Esophagus (tissue), 2 donors: ENCODE results near the gene TANGO6. TPM values are rescaled to one million over a fixed set of nuclear protein-coding genes. Genes with fewer than 3 reads are reported as not detected.
"Not testable (repeated sequence)": the region's sequence is repeated elsewhere in the genome, so short reads cannot be mapped to it uniquely, and the experiment has no call there.

ENCODE experiments used
- H3K27ac ChIP-seq, 2 donors: one replicate each; pipeline ENCODE4 v1.5.1; 2013; ENCODE audit warnings: low read depth in 2 of 2, mild to moderate bottlenecking in 2 of 2, inconsistent platforms in 1 of 2, low read length in 1 of 2, moderate library complexity in 1 of 2
- H3K27me3 ChIP-seq, 2 donors: one replicate each; pipeline ENCODE4 v1.6.1; 2013; ENCODE audit warnings: low read length in 2 of 2, control low read depth in 1 of 2, mild to moderate bottlenecking in 1 of 2; ENCODE audit not compliant: insufficient read depth in 2 of 2, control insufficient read depth in 1 of 2
- H3K36me3 ChIP-seq, 2 donors: one replicate each; pipeline ENCODE4 v1.6.1; 2013; ENCODE audit warnings: low read length in 1 of 2; ENCODE audit not compliant: control insufficient read depth in 2 of 2, insufficient read depth in 2 of 2
- H3K4me1 ChIP-seq, 2 donors: one replicate each; pipeline ENCODE4 v1.6.1; 2013; ENCODE audit warnings: low read length in 1 of 2; ENCODE audit not compliant: control insufficient read depth in 2 of 2, insufficient read depth in 2 of 2
- H3K4me3 ChIP-seq, 2 donors: one replicate each; pipeline ENCODE4 v1.5.1; 2013; ENCODE audit warnings: low read length in 2 of 2, mild to moderate bottlenecking in 2 of 2, low read depth in 1 of 2, moderate library complexity in 1 of 2
- H3K9me3 ChIP-seq, 2 donors: one replicate each; pipeline ENCODE4 v1.6.1; 2013; ENCODE audit warnings: mild to moderate bottlenecking in 2 of 2, low read depth in 1 of 2, low read length in 1 of 2, moderate library complexity in 1 of 2; ENCODE audit not compliant: control insufficient read depth in 2 of 2, insufficient read depth in 1 of 2
- WGBS, 2 donors: extraction: QIAGEN DNeasy Blood & Tissue Kit; methylation state at CpG; one replicate each; pipeline ENCODE4 v1.1.7; 2013; 5-methylcytosine and 5-hydroxymethylcytosine counted together
- polyA plus RNA-seq, 2 donors: library from polyadenylated mRNA; stranded (reverse); fragments of 200-250 nt; gene quantifications; one replicate each; pipeline ENCODE4 v1.2.3, GENCODE V29; 2013
- donor health status: healthy with polysubstance abuse.
- donor health status: Bipolar disorder and iron deficiency.

Gene TANGO6
- polyA plus RNA-seq, 2 donors: 2.2 to 4.8 TPM

GRCh38 chr16:69055008-69055407 is 211.7 kb downstream of the TANGO6 start:
- Histone ChIP-seq H3K4me1 (peaks cover 0 to 4% of the 10 kb centered on the region in 2 donors), H3K4me3 (no peak overlapping the region), H3K36me3 (no peaks in the 10 kb centered on the region), H3K27me3 (no peaks in the 10 kb centered on the region), H3K9me3 (no peaks in the 10 kb centered on the region), H3K27ac (peak overlapping the region in 1 of 2 donors; percentile 4)
- 78 to 80% methylated on average over 3 of the region's 3 CpGs for WGBS, 2 donors

GRCh38 chr16:69055980-69056379 is 212.6 kb downstream of the TANGO6 start:
- H3K27me3 ChIP-seq: no peaks in the 10 kb centered on the region
- WGBS, 2 donors: 92 to 95% methylated on average over 1 of the region's 1 CpG
- no peak overlapping the region for H3K4me3 ChIP-seq
- H3K4me1 ChIP-seq: peaks cover 0 to 4% of the 10 kb centered on the region in 2 donors
- H3K9me3 ChIP-seq: no peaks in the 10 kb centered on the region
- H3K27ac ChIP-seq: no peak overlapping the region
- no peaks in the 10 kb centered on the region for H3K36me3 ChIP-seq

GRCh38 chr16:69056421-69056820 is 213.1 kb downstream of the TANGO6 start:
- no peaks in the 10 kb centered on the region for H3K27me3 ChIP-seq
- no peaks in the 10 kb centered on the region for H3K9me3 ChIP-seq
- H3K27ac ChIP-seq: peak overlapping the region in 1 of 2 donors; percentile 49
- peaks cover 0 to 4% of the 10 kb centered on the region in 2 donors for H3K4me1 ChIP-seq
- 72 to 81% methylated on average over 3 of the region's 3 CpGs for WGBS, 2 donors
- no peaks in the 10 kb centered on the region for H3K36me3 ChIP-seq
- no peak overlapping the region for H3K4me3 ChIP-seq

- Histone ChIP-seq H3K4me1 (peaks cover 0 to 4% of the 10 kb centered on the region in 2 donors), H3K27ac (peak overlapping the region; percentile 88 to 94), H3K9me3 (no peaks in the 10 kb centered on the region)
These were observed 214.4 kb downstream of the TANGO6 start for GRCh38 chr16:69057400-69058378.

GRCh38 chr16:69063491-69063890 is 220.2 kb downstream of the TANGO6 start:
- not testable (repeated sequence) for H3K4me1 ChIP-seq, H3K27ac ChIP-seq, H3K4me3 ChIP-seq, H3K36me3 ChIP-seq, H3K27me3 ChIP-seq, H3K9me3 ChIP-seq
- WGBS, 2 donors: 97 to 99% methylated on average over 8 of the region's 8 CpGs

More at GRCh38 chr16:69057400-69058378, 214.4 kb downstream of the TANGO6 start:
- H3K4me3 ChIP-seq: no peak overlapping the region
- WGBS, 2 donors: 43 to 55% methylated on average over 11 of the region's 11 CpGs
- no peaks in the 10 kb centered on the region for H3K27me3 ChIP-seq
- H3K36me3 ChIP-seq: no peaks in the 10 kb centered on the region

GRCh38 chr16:69064124-69064763 is 220.9 kb downstream of the TANGO6 start:
- Histone ChIP-seq H3K4me1 (peaks cover 0 to 3% of the 10 kb centered on the region in 2 donors), H3K9me3 (no peaks in the 10 kb centered on the region), H3K36me3 (no peaks in the 10 kb centered on the region), H3K27ac (no peak overlapping the region), H3K27me3 (no peaks in the 10 kb centered on the region), H3K4me3 (no peak overlapping the region)
- WGBS, 2 donors: 92 to 96% methylated on average over 2 of the region's 2 CpGs

GRCh38 chr16:69064764-69065313 is 221.5 kb downstream of the TANGO6 start:
- H3K36me3 ChIP-seq: no peaks in the 10 kb centered on the region
- H3K27me3 ChIP-seq: no peaks in the 10 kb centered on the region
- H3K9me3 ChIP-seq: no peaks in the 10 kb centered on the region
- WGBS, 2 donors: 74% methylated on average over 6 of the region's 6 CpGs
- peaks cover 0 to 3% of the 10 kb centered on the region in 2 donors for H3K4me1 ChIP-seq
- H3K27ac ChIP-seq: no peak overlapping the region
- no peak overlapping the region for H3K4me3 ChIP-seq

GRCh38 chr16:69069504-69069903 is 226.2 kb downstream of the TANGO6 start:
- Histone ChIP-seq H3K27me3 (no peaks in the 10 kb centered on the region), H3K27ac (peak overlapping the region; percentile 14 to 17), H3K4me3 (no peak overlapping the region), H3K4me1 (peaks cover 0 to 2% of the 10 kb centered on the region in 2 donors), H3K36me3 (no peaks in the 10 kb centered on the region), H3K9me3 (no peaks in the 10 kb centered on the region)
- 95% methylated on average over 5 of the region's 5 CpGs for whole genome bisulfite sequencing, 2 donors

- H3K4me3 ChIP-seq: no peak overlapping the region
- no peaks in the 10 kb centered on the region for H3K9me3 ChIP-seq
- no peaks in the 10 kb centered on the region for H3K36me3 ChIP-seq
- no peaks in the 10 kb centered on the region for H3K27me3 ChIP-seq
- peak overlapping the region in 1 of 2 donors; percentile 50 for H3K27ac ChIP-seq
- 63 to 67% methylated on average over 3 of the region's 3 CpGs for WGBS, 2 donors
- H3K4me1 ChIP-seq: peaks cover 0 to 2% of the 10 kb centered on the region in 2 donors
These were observed 227.7 kb downstream of the TANGO6 start for GRCh38 chr16:69071036-69071435.
